ENCODE data around the gene MLLT3.

The MLLT3 gene

GRCh38 chr9:20407013-20407412 is 215.3 kb downstream of the MLLT3 start:
- no peak for DNase-seq

GRCh38 chr9:20406344-20406743 is 216.0 kb downstream of the MLLT3 start:
- DNase-seq, result no peak

- no peak for DNase-seq
These were observed 216.7 kb downstream of the MLLT3 start for GRCh38 chr9:20405616-20406015.

GRCh38 chr9:20405078-20405477 is 217.2 kb downstream of the MLLT3 start:
- DNase-seq, result no peak

- no peak for DNase-seq
These were observed 218.0 kb downstream of the MLLT3 start for GRCh38 chr9:20404192-20404813.

GRCh38 chr9:20403346-20403745 is 219.0 kb downstream of the MLLT3 start:
- DNase-seq, result no peak

GRCh38 chr9:20402273-20402875 is 219.9 kb downstream of the MLLT3 start:
- no peak for DNase-seq

GRCh38 chr9:20398536-20399338 is 223.6 kb downstream of the MLLT3 start:
- DNase-seq, result no peak

- no peak for DNase-seq
These were observed 225.0 kb downstream of the MLLT3 start for GRCh38 chr9:20397348-20397747.

- DNase-seq, result no peak
These were observed 225.8 kb downstream of the MLLT3 start for GRCh38 chr9:20396509-20396908.

GRCh38 chr9:20395651-20396050 is 226.6 kb downstream of the MLLT3 start:
- no peak for DNase-seq

GRCh38 chr9:20394969-20395368 is 227.3 kb downstream of the MLLT3 start:
- DNase-seq, result peak; percentile 72 to 90

GRCh38 chr9:20391208-20391607 is 231.1 kb downstream of the MLLT3 start:
- no peak for DNase-seq

- no peak for DNase-seq
These were observed 231.9 kb downstream of the MLLT3 start for GRCh38 chr9:20390400-20390799.

- peak in 1 of 2 experiments; percentile 11 for DNase-seq
These were observed 235.2 kb downstream of the MLLT3 start for GRCh38 chr9:20387062-20387461.

- DNase-seq, result peak in 1 of 2 experiments; percentile 70
These were observed 237.7 kb downstream of the MLLT3 start for GRCh38 chr9:20384642-20385041.

GRCh38 chr9:20382460-20383071 is 239.7 kb downstream of the MLLT3 start:
- no peak for DNase-seq

GRCh38 chr9:20380546-20380945 is 241.8 kb downstream of the MLLT3 start:
- DNase-seq, result no peak

GRCh38 chr9:20379804-20380225 is 242.5 kb downstream of the MLLT3 start:
- no peak for DNase-seq

GRCh38 chr9:20378851-20379250 is 243.4 kb downstream of the MLLT3 start:
- no peak for DNase-seq

GRCh38 chr9:20377790-20378189 is 244.5 kb downstream of the MLLT3 start:
- DNase-seq, result no peak

GRCh38 chr9:20376731-20377375 is 245.4 kb downstream of the MLLT3 start:
- no peak for DNase-seq

GRCh38 chr9:20376042-20376441 is 246.3 kb downstream of the MLLT3 start:
- no peak for DNase-seq
